Activated T-helper 1 cell treated with anti-CD3 and anti-CD28 coated beads, Interleukin-12 subunit alpha, Interleukin-12 subunit beta, Interleukin-2, Interleukin-4 antibody, amounts not matched to agents 30 ng/mL and 10 ng/mL and 1 ng/mL, durations not matched to agents 14 hours and 24 hours and 36 hours (primary cell): Measurements from ENCODE around the gene PLCB1. TPM values are rescaled to one million over a fixed set of nuclear protein-coding genes. Genes with fewer than 3 reads are reported as not detected.

ENCODE experiments used
- DNase-seq: peaks from one replicate; pipeline ENCODE4 v3.0.0; 2021; ENCODE audit warnings: low spot score
- H3K27ac Mint-ChIP-seq: one replicate; pipeline ENCODE4 v1.8.0; 2021; ENCODE audit warnings: mild to moderate bottlenecking, mixed read lengths
- H3K27me3 Mint-ChIP-seq: one replicate; pipeline ENCODE4 v1.8.0; 2022; ENCODE audit warnings: mild to moderate bottlenecking, moderate library complexity, mixed read lengths; ENCODE audit not compliant: insufficient read depth
- H3K36me3 Mint-ChIP-seq: one replicate; pipeline ENCODE4 v1.8.0; 2021; ENCODE audit warnings: low read depth, mixed read lengths
- H3K4me1 Mint-ChIP-seq: one replicate; pipeline ENCODE4 v1.8.0; 2021; ENCODE audit warnings: low read depth, mixed read lengths
- H3K4me3 Mint-ChIP-seq: one replicate; pipeline ENCODE4 v1.8.0; 2021; ENCODE audit warnings: mild to moderate bottlenecking, moderate library complexity, mixed read lengths
- H3K9me3 Mint-ChIP-seq: one replicate; pipeline ENCODE4 v1.8.0; 2021; ENCODE audit warnings: mixed read lengths
- intact Hi-C: fragments of 100-400 bp; cut with micrococcal nuclease; formaldehyde crosslinking; loops from one replicate; pipeline ENCODE4 v1.15.1; 2024
- total RNA-seq: library from RNA; stranded (reverse); gene quantifications from 2 replicates; pipeline ENCODE4 v1.2.3, GENCODE V29; 2022

Gene PLCB1
- total RNA-seq, 1 donor from 2014 or later: 3.2 TPM

GRCh38 chr20:8227293-8227692, 95.2 kb downstream of the PLCB1 start:
- H3K36me3 Mint-ChIP-seq: no peaks in the 10 kb centered on the region
- H3K9me3 Mint-ChIP-seq: no peaks in the 10 kb centered on the region
- intact Hi-C loops: no loop called here
- H3K4me3 Mint-ChIP-seq: no peak overlapping the region
- H3K4me1 Mint-ChIP-seq: no peaks in the 10 kb centered on the region
- H3K27me3 Mint-ChIP-seq: peaks cover 15% of the 10 kb centered on the region
- no peak for DNase-seq
- no peak overlapping the region for H3K27ac Mint-ChIP-seq

- H3K36me3 Mint-ChIP-seq: no peaks in the 10 kb centered on the region
- H3K4me1 Mint-ChIP-seq: no peaks in the 10 kb centered on the region
- peaks cover 15% of the 10 kb centered on the region for H3K27me3 Mint-ChIP-seq
- H3K9me3 Mint-ChIP-seq: no peaks in the 10 kb centered on the region
- no peak overlapping the region for H3K4me3 Mint-ChIP-seq
- no peak overlapping the region for H3K27ac Mint-ChIP-seq
- intact Hi-C loops: no loop called here
- no peak for DNase-seq
Observed at GRCh38 chr20:8228315-8228714, 96.2 kb downstream of the PLCB1 start.

- H3K36me3 Mint-ChIP-seq: no peaks in the 10 kb centered on the region
- H3K27ac Mint-ChIP-seq: no peak overlapping the region
- H3K4me1 Mint-ChIP-seq: no peaks in the 10 kb centered on the region
- no peak for DNase-seq
- intact Hi-C loops: no loop called here
- H3K27me3 Mint-ChIP-seq: peaks cover 15% of the 10 kb centered on the region
- H3K9me3 Mint-ChIP-seq: no peaks in the 10 kb centered on the region
- no peak overlapping the region for H3K4me3 Mint-ChIP-seq
Observed at GRCh38 chr20:8229090-8229489, 97.0 kb downstream of the PLCB1 start.

GRCh38 chr20:8231038-8231437, 99.0 kb downstream of the PLCB1 start:
- intact Hi-C loops: no loop called here
- Mint-ChIP-seq H3K36me3 (no peaks in the 10 kb centered on the region), H3K4me1 (no peaks in the 10 kb centered on the region), H3K27me3 (peaks cover 7% of the 10 kb centered on the region), H3K9me3 (no peaks in the 10 kb centered on the region), H3K4me3 (no peak overlapping the region), H3K27ac (no peak overlapping the region)
- no peak for DNase-seq

- Mint-ChIP-seq H3K4me3 (no peak overlapping the region), H3K4me1 (no peaks in the 10 kb centered on the region), H3K27me3 (peaks cover 5% of the 10 kb centered on the region), H3K27ac (no peak overlapping the region), H3K36me3 (no peaks in the 10 kb centered on the region), H3K9me3 (no peaks in the 10 kb centered on the region)
- intact Hi-C loops: no loop called here
- DNase-seq: no peak
Observed at GRCh38 chr20:8232332-8232731, 100.3 kb downstream of the PLCB1 start.

GRCh38 chr20:8234580-8234979, 102.5 kb downstream of the PLCB1 start:
- H3K9me3 Mint-ChIP-seq: no peaks in the 10 kb centered on the region
- no peak for DNase-seq
- peaks cover 4% of the 10 kb centered on the region for H3K27me3 Mint-ChIP-seq
- no peak overlapping the region for H3K4me3 Mint-ChIP-seq
- H3K36me3 Mint-ChIP-seq: no peaks in the 10 kb centered on the region
- H3K27ac Mint-ChIP-seq: no peak overlapping the region
- H3K4me1 Mint-ChIP-seq: no peaks in the 10 kb centered on the region
- intact Hi-C loops: no loop called here

GRCh38 chr20:8242066-8242465, 110.0 kb downstream of the PLCB1 start:
- DNase-seq: no peak
- Mint-ChIP-seq H3K9me3 (no peaks in the 10 kb centered on the region), H3K36me3 (no peaks in the 10 kb centered on the region), H3K4me1 (no peaks in the 10 kb centered on the region), H3K4me3 (no peak overlapping the region), H3K27ac (no peak overlapping the region), H3K27me3 (peaks cover 1% of the 10 kb centered on the region)
- intact Hi-C loops: no loop called here

- H3K27ac Mint-ChIP-seq: no peak overlapping the region
- H3K27me3 Mint-ChIP-seq: peaks cover 1% of the 10 kb centered on the region
- H3K9me3 Mint-ChIP-seq: no peaks in the 10 kb centered on the region
- intact Hi-C loops: no loop called here
- no peak overlapping the region for H3K4me3 Mint-ChIP-seq
- H3K4me1 Mint-ChIP-seq: no peaks in the 10 kb centered on the region
- DNase-seq: no peak
- H3K36me3 Mint-ChIP-seq: no peaks in the 10 kb centered on the region
Observed at GRCh38 chr20:8242827-8243724, 111.0 kb downstream of the PLCB1 start.

GRCh38 chr20:8244637-8245036, 112.6 kb downstream of the PLCB1 start:
- Mint-ChIP-seq H3K27me3 (no peaks in the 10 kb centered on the region), H3K36me3 (no peaks in the 10 kb centered on the region), H3K27ac (no peak overlapping the region), H3K4me1 (no peaks in the 10 kb centered on the region), H3K9me3 (no peaks in the 10 kb centered on the region), H3K4me3 (no peak overlapping the region)
- intact Hi-C loops: no loop called here
- DNase-seq: no peak

GRCh38 chr20:8246153-8246552, 114.1 kb downstream of the PLCB1 start:
- H3K4me3 Mint-ChIP-seq: no peak overlapping the region
- H3K27me3 Mint-ChIP-seq: peaks cover 2% of the 10 kb centered on the region
- no peak for DNase-seq
- no peak overlapping the region for H3K27ac Mint-ChIP-seq
- no peaks in the 10 kb centered on the region for H3K4me1 Mint-ChIP-seq
- intact Hi-C loops: no loop called here
- no peaks in the 10 kb centered on the region for H3K9me3 Mint-ChIP-seq
- H3K36me3 Mint-ChIP-seq: no peaks in the 10 kb centered on the region

GRCh38 chr20:8246716-8247115, 114.7 kb downstream of the PLCB1 start:
- Mint-ChIP-seq H3K36me3 (no peaks in the 10 kb centered on the region), H3K4me1 (no peaks in the 10 kb centered on the region), H3K27ac (no peak overlapping the region), H3K27me3 (peaks cover 2% of the 10 kb centered on the region), H3K9me3 (no peaks in the 10 kb centered on the region), H3K4me3 (no peak overlapping the region)
- no peak for DNase-seq
- intact Hi-C loops: no loop called here

GRCh38 chr20:8248051-8248450, 116.0 kb downstream of the PLCB1 start:
- Mint-ChIP-seq H3K9me3 (no peaks in the 10 kb centered on the region), H3K36me3 (no peaks in the 10 kb centered on the region), H3K4me3 (no peak overlapping the region), H3K4me1 (no peaks in the 10 kb centered on the region), H3K27ac (no peak overlapping the region), H3K27me3 (peaks cover 2% of the 10 kb centered on the region)
- DNase-seq: no peak
- intact Hi-C loops: no loop called here

- Mint-ChIP-seq H3K9me3 (no peaks in the 10 kb centered on the region), H3K4me3 (no peak overlapping the region), H3K27me3 (peaks cover 2% of the 10 kb centered on the region), H3K27ac (no peak overlapping the region), H3K36me3 (no peaks in the 10 kb centered on the region), H3K4me1 (no peaks in the 10 kb centered on the region)
- DNase-seq: no peak
- intact Hi-C loops: no loop called here
Observed at GRCh38 chr20:8249634-8250033, 117.6 kb downstream of the PLCB1 start.
